Stimulated activated CD8-positive, alpha-beta memory T cell treated with anti-CD3 and anti-CD28 coated beads, Interleukin-12 subunit alpha, Interleukin-12 subunit beta, amount 100 ng/mL, for 1 hour (primary cell): Measurements from ENCODE around the gene KCNQ1.

Experiments used
- DNase-seq: peaks from one replicate; pipeline ENCODE4 v3.0.0-alpha.2; 2020; ENCODE audit warnings: low read depth

The KCNQ1 gene

GRCh38 chr11:2796508-2797113 is 351.8 kb downstream of the KCNQ1 start:
- no peak for DNase-seq

GRCh38 chr11:2797121-2797711 is 352.4 kb downstream of the KCNQ1 start:
- no peak for DNase-seq

- no peak for DNase-seq
Measured at GRCh38 chr11:2797741-2798361, 353.0 kb downstream of the KCNQ1 start.

- DNase-seq, result no peak
Measured at GRCh38 chr11:2798951-2799761, 354.3 kb downstream of the KCNQ1 start.

- DNase-seq, result no peak
Measured at GRCh38 chr11:2799881-2800654, 355.3 kb downstream of the KCNQ1 start.

- DNase-seq, result no peak
Measured at GRCh38 chr11:2800655-2801531, 356.1 kb downstream of the KCNQ1 start.

GRCh38 chr11:2801711-2802388 is 357.0 kb downstream of the KCNQ1 start:
- no peak for DNase-seq

GRCh38 chr11:2802389-2803185 is 357.8 kb downstream of the KCNQ1 start:
- no peak for DNase-seq

GRCh38 chr11:2803186-2804091 is 358.6 kb downstream of the KCNQ1 start:
- DNase-seq, result no peak

- DNase-seq, result no peak
Measured at GRCh38 chr11:2804189-2804588, 359.4 kb downstream of the KCNQ1 start.

- DNase-seq, result no peak
Measured at GRCh38 chr11:2804701-2805387, 360.0 kb downstream of the KCNQ1 start.

- DNase-seq, result no peak
Measured at GRCh38 chr11:2805388-2806056, 360.7 kb downstream of the KCNQ1 start.

- DNase-seq, result no peak
Measured at GRCh38 chr11:2806351-2807024, 361.7 kb downstream of the KCNQ1 start.

- DNase-seq, result no peak
Measured at GRCh38 chr11:2807025-2807681, 362.3 kb downstream of the KCNQ1 start.

- no peak for DNase-seq
Measured at GRCh38 chr11:2807801-2808241, 363.0 kb downstream of the KCNQ1 start.
